ENCODE data around the gene EIF4E3.

DNA sequence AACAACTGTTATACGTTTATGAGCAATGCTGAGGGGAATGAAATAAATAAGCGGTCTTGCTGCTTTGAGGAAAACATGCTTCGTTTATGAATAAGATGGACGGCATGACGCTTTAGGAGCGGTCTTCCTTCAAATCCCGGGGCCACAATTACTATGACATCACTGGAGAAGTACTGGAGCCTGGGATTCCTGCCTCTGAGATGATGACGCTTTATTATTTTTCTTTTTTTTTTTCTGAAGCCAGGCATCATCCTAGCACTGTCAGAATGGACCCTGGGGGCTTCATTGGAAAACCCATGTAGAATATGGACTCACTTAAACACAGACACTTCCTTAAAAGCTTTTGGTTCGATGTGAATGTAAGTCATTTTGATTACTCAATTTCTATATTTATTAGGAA lies 89.2 kb downstream of the EIF4E3 start:
- TF ChIP-seq EZH2 (IDR thresholded peaks at IDR 0.05; ENCODE audit: low read length): no peak
- TF ChIP-seq, protein P1, sequence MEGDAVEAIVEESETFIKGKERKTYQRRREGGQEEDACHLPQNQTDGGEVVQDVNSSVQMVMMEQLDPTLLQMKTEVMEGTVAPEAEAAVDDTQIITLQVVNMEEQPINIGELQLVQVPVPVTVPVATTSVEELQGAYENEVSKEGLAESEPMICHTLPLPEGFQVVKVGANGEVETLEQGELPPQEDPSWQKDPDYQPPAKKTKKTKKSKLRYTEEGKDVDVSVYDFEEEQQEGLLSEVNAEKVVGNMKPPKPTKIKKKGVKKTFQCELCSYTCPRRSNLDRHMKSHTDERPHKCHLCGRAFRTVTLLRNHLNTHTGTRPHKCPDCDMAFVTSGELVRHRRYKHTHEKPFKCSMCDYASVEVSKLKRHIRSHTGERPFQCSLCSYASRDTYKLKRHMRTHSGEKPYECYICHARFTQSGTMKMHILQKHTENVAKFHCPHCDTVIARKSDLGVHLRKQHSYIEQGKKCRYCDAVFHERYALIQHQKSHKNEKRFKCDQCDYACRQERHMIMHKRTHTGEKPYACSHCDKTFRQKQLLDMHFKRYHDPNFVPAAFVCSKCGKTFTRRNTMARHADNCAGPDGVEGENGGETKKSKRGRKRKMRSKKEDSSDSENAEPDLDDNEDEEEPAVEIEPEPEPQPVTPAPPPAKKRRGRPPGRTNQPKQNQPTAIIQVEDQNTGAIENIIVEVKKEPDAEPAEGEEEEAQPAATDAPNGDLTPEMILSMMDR (optimal IDR thresholded peaks at IDR 0.05 in 1 of 3, IDR thresholded peaks at IDR 0.05 in 1 of 3, conservative IDR thresholded peaks at IDR 0.05 in 1 of 3; ENCODE audit: extremely low read depth in 1 of 3, insufficient read depth in 2 of 3, low read length in 3 of 3): no peak
